HUES64 (cell line): Measurements from ENCODE around the gene RNF38.
"Not testable (repeated sequence)": the region's sequence is repeated elsewhere in the genome, so short reads cannot be mapped to it uniquely, and the experiment has no call there.

Source experiments
- H3K27ac ChIP-seq: 2 replicates; pipeline ENCODE4 v1.7.0; 2013; ENCODE audit warnings: low read depth, low read length, inconsistent platforms
- H3K27me3 ChIP-seq: 2 replicates; pipeline ENCODE4 v1.6.1; 2013; ENCODE audit warnings: mild to moderate bottlenecking, low read length; ENCODE audit not compliant: insufficient read depth
- H3K36me3 ChIP-seq: 2 replicates; pipeline ENCODE4 v1.6.1; 2013; ENCODE audit warnings: mild to moderate bottlenecking, low read length; ENCODE audit not compliant: insufficient read depth
- H3K4me1 ChIP-seq: 2 replicates; pipeline ENCODE4 v1.6.1; 2013; ENCODE audit warnings: mild to moderate bottlenecking, low read length, moderate library complexity; ENCODE audit not compliant: insufficient read depth
- H3K4me3 ChIP-seq: 2 replicates; pipeline ENCODE4 v1.5.1; 2013; ENCODE audit warnings: mild to moderate bottlenecking, low read length, moderate library complexity
- H3K9ac ChIP-seq: 2 replicates; pipeline ENCODE4 v1.6.1; 2013; ENCODE audit warnings: mild to moderate bottlenecking, low read depth, low read length
- H3K9me3 ChIP-seq: 2 replicates; pipeline ENCODE4 v1.6.1; 2013; ENCODE audit warnings: low read depth, low read length; ENCODE audit not compliant: insufficient read depth
- whole genome bisulfite sequencing: fragments of 150-250, 120-280 bp; methylation state at CpG from one replicate; pipeline ENCODE4 v1.1.7; 2013; ENCODE audit warnings: missing lambda C conversion rate; 5-methylcytosine and 5-hydroxymethylcytosine counted together

RNF38 gene

GRCh38 chr9:36332006-36332405 is 68.1 kb downstream of the RNF38 start:
- 83% methylated on average over 2 of the region's 2 CpGs for WGBS
- no peak overlapping the region for H3K9ac ChIP-seq
- no peaks in the 10 kb centered on the region for H3K4me1 ChIP-seq
- H3K27ac ChIP-seq = no peak overlapping the region
- H3K4me3 ChIP-seq = no peak overlapping the region
- H3K9me3 ChIP-seq = no peaks in the 10 kb centered on the region
- H3K36me3 ChIP-seq = peaks cover 22% of the 10 kb centered on the region
- no peaks in the 10 kb centered on the region for H3K27me3 ChIP-seq

GRCh38 chr9:36328798-36329411 is 71.2 kb downstream of the RNF38 start:
- Histone ChIP-seq H3K9me3 (no peaks in the 10 kb centered on the region), H3K27ac (no peak overlapping the region), H3K36me3 (peaks cover 3% of the 10 kb centered on the region; the same call in 1 of the 2 replicates), H3K4me1 (no peaks in the 10 kb centered on the region), H3K4me3 (no peak overlapping the region), H3K9ac (no peak overlapping the region), H3K27me3 (no peaks in the 10 kb centered on the region)
- 76% methylated on average over 8 of the region's 9 CpGs for WGBS

GRCh38 chr9:36325081-36325828 is 74.8 kb downstream of the RNF38 start:
- H3K4me3 ChIP-seq = no peak overlapping the region
- no peaks in the 10 kb centered on the region for H3K4me1 ChIP-seq
- H3K9ac ChIP-seq = no peak overlapping the region
- WGBS = 94% methylated on average over 24 of the region's 24 CpGs
- H3K36me3 ChIP-seq = no peaks in the 10 kb centered on the region
- H3K27ac ChIP-seq = no peak overlapping the region
- no peaks in the 10 kb centered on the region for H3K27me3 ChIP-seq
- H3K9me3 ChIP-seq = no peaks in the 10 kb centered on the region

- H3K27ac ChIP-seq = no peak overlapping the region
- H3K4me1 ChIP-seq = peaks cover 8% of the 10 kb centered on the region
- no peak overlapping the region for H3K4me3 ChIP-seq
- no peaks in the 10 kb centered on the region for H3K27me3 ChIP-seq
- WGBS = 97% methylated on average over 12 of the region's 12 CpGs
- no peaks in the 10 kb centered on the region for H3K36me3 ChIP-seq
- H3K9ac ChIP-seq = no peak overlapping the region
- no peaks in the 10 kb centered on the region for H3K9me3 ChIP-seq
Measured at GRCh38 chr9:36323926-36324325, 76.1 kb downstream of the RNF38 start.

GRCh38 chr9:36322462-36322861 is 77.6 kb downstream of the RNF38 start:
- no peaks in the 10 kb centered on the region for H3K9me3 ChIP-seq
- 62% methylated on average over 3 of the region's 3 CpGs for WGBS
- H3K36me3 ChIP-seq = no peaks in the 10 kb centered on the region
- H3K27me3 ChIP-seq = no peaks in the 10 kb centered on the region
- H3K9ac ChIP-seq = no peak overlapping the region
- no peak overlapping the region for H3K27ac ChIP-seq
- H3K4me3 ChIP-seq = no peak overlapping the region
- H3K4me1 ChIP-seq = peaks cover 13% of the 10 kb centered on the region

- peaks cover 14% of the 10 kb centered on the region for H3K4me1 ChIP-seq
- not testable (repeated sequence) for H3K9ac ChIP-seq, H3K4me3 ChIP-seq, H3K36me3 ChIP-seq, H3K9me3 ChIP-seq, H3K27me3 ChIP-seq, H3K27ac ChIP-seq
- WGBS = no CpG with 5 or more reads among the region's 4 CpGs
Measured at GRCh38 chr9:36321903-36322302, 78.2 kb downstream of the RNF38 start.

- Histone ChIP-seq H3K27me3 (no peaks in the 10 kb centered on the region), H3K27ac (no peak overlapping the region), H3K4me1 (peaks cover 18% of the 10 kb centered on the region), H3K9ac (no peak overlapping the region), H3K36me3 (no peaks in the 10 kb centered on the region), H3K9me3 (no peaks in the 10 kb centered on the region), H3K4me3 (no peak overlapping the region)
- 92% methylated on average over 5 of the region's 5 CpGs for WGBS
Measured at GRCh38 chr9:36320466-36320865, 79.6 kb downstream of the RNF38 start.

GRCh38 chr9:36319806-36320205 is 80.3 kb downstream of the RNF38 start:
- H3K27me3 ChIP-seq = no peaks in the 10 kb centered on the region
- H3K9me3 ChIP-seq = no peaks in the 10 kb centered on the region
- H3K27ac ChIP-seq = no peak overlapping the region
- 88% methylated on average over 3 of the region's 6 CpGs for WGBS
- H3K4me1 ChIP-seq = peaks cover 20% of the 10 kb centered on the region
- H3K4me3 ChIP-seq = no peak overlapping the region
- H3K36me3 ChIP-seq = no peaks in the 10 kb centered on the region
- no peak overlapping the region for H3K9ac ChIP-seq

GRCh38 chr9:36319183-36319582 is 80.9 kb downstream of the RNF38 start:
- H3K9me3 ChIP-seq = no peaks in the 10 kb centered on the region
- no peak overlapping the region for H3K9ac ChIP-seq
- no peak overlapping the region for H3K27ac ChIP-seq
- 92% methylated on average over 7 of the region's 7 CpGs for WGBS
- H3K36me3 ChIP-seq = no peaks in the 10 kb centered on the region
- H3K4me3 ChIP-seq = no peak overlapping the region
- H3K4me1 ChIP-seq = peaks cover 20% of the 10 kb centered on the region
- H3K27me3 ChIP-seq = no peaks in the 10 kb centered on the region

GRCh38 chr9:36318212-36318802 is 81.8 kb downstream of the RNF38 start:
- Histone ChIP-seq H3K36me3 (no peaks in the 10 kb centered on the region), H3K27ac (no peak overlapping the region), H3K4me3 (no peak overlapping the region), H3K27me3 (no peaks in the 10 kb centered on the region), H3K9me3 (no peaks in the 10 kb centered on the region), H3K4me1 (peaks cover 20% of the 10 kb centered on the region), H3K9ac (no peak overlapping the region)
- 91% methylated on average over 14 of the region's 14 CpGs for WGBS

GRCh38 chr9:36317766-36318165 is 82.3 kb downstream of the RNF38 start:
- H3K9me3 ChIP-seq = no peaks in the 10 kb centered on the region
- H3K4me3 ChIP-seq = no peak overlapping the region
- 53% methylated on average over 6 of the region's 6 CpGs for WGBS
- H3K27ac ChIP-seq = no peak overlapping the region
- H3K36me3 ChIP-seq = no peaks in the 10 kb centered on the region
- no peak overlapping the region for H3K9ac ChIP-seq
- H3K27me3 ChIP-seq = no peaks in the 10 kb centered on the region
- H3K4me1 ChIP-seq = peaks cover 20% of the 10 kb centered on the region
